B cell (primary cell): Measurements from ENCODE around the gene AZU1. TPM values are rescaled to one million over a fixed set of nuclear protein-coding genes. Genes with fewer than 3 reads are reported as not detected.

ENCODE experiments used
- ATAC-seq: fragments of 200-7000 bp; cut with Tn5 transposase; one replicate; pipeline ENCODE4 v1.10.0; 2021; ENCODE audit warnings: low read depth, mild to moderate bottlenecking, moderate number of reproducible peaks, moderate library complexity
- CTCF ChIA-PET: fragments of 350-600 bp; sonication (Branson Sonifier 250); formaldehyde crosslinking; loops from one replicate; lab custom pipeline; 2021; ENCODE audit warnings: antibody characterized with exemption, inconsistent platforms; lab: Charles Lee
- POLR2A ChIA-PET: fragments of 350-600 bp; sonication (Branson Sonifier 250); formaldehyde crosslinking; loops from one replicate; lab custom pipeline; 2021; ENCODE audit warnings: antibody characterized with exemption; lab: Charles Lee
- DNase-seq: peaks from one replicate; pipeline ENCODE4 v3.0.0; 2013
- H2AFZ ChIP-seq: 2 replicates; pipeline ENCODE4 v1.6.1; 2012; ENCODE audit warnings: mild to moderate bottlenecking, low read depth, low read length; ENCODE audit not compliant: insufficient read depth, poor library complexity, severe bottlenecking
- H3K27ac ChIP-seq, 2 donors: 1 replicate in 1 of 2; 2 replicates in 1 of 2; pipeline ENCODE4 v1.5.1; 2012 to 2013; ENCODE audit warnings: low read length in 2 of 2, mild to moderate bottlenecking in 2 of 2, moderate library complexity in 1 of 2
- H3K27me3 ChIP-seq, 4 experiments: fragments of 200-600 bp in 1 of 4; sonication (generic) in 1 of 4; replicated peaks in 1 of 4; 1 replicate in 2 of 4; 2 replicates in 2 of 4; pipeline versions ENCODE4 v1.6.1 to v1.7.0; 2013 to 2016; ENCODE audit warnings: low read length in 3 of 4, mild to moderate bottlenecking in 2 of 4, mixed read lengths in 1 of 4, moderate library complexity in 1 of 4; ENCODE audit not compliant: insufficient read depth in 4 of 4, control insufficient read depth in 3 of 4; ENCODE audit errors: control extremely low read depth in 1 of 4
- H3K36me3 ChIP-seq, 2 experiments: replicated peaks in 1 of 2; 1 replicate in 1 of 2; 2 replicates in 1 of 2; pipeline versions ENCODE4 v1.6.1 to v1.7.1; 2013; ENCODE audit warnings: low read length in 1 of 2; ENCODE audit not compliant: insufficient read depth in 2 of 2, control insufficient read depth in 1 of 2; ENCODE audit errors: control extremely low read depth in 1 of 2, extremely low read depth in 1 of 2
- H3K4me1 ChIP-seq, 2 donors: fragments of 200-600 bp in 1 of 2; sonication (generic) in 1 of 2; 1 replicate in 1 of 2; 2 replicates in 1 of 2; pipeline versions ENCODE4 v1.5.1 to v1.6.1; 2013 to 2017; ENCODE audit warnings: low read length in 2 of 2; ENCODE audit not compliant: control insufficient read depth in 2 of 2, insufficient read depth in 2 of 2
- H3K4me2 ChIP-seq: replicated peaks from 2 replicates; pipeline ENCODE3; 2012; ENCODE audit warnings: mild to moderate bottlenecking, low read depth, low read length; ENCODE audit not compliant: poor library complexity, severe bottlenecking
- H3K4me3 ChIP-seq, 5 experiments: fragments of 200-600 bp in 1 of 5; sonication (generic) in 1 of 5; 1 replicate in 3 of 5; 2 replicates in 2 of 5; pipeline versions ENCODE4 v1.5.1 to v1.7.0; 2011 to 2016; ENCODE audit warnings: low read length in 4 of 5, mild to moderate bottlenecking in 4 of 5, low read depth in 2 of 5, control low read depth in 1 of 5, moderate library complexity in 1 of 5; ENCODE audit not compliant: insufficient read depth in 1 of 5; ENCODE audit errors: control extremely low read depth in 1 of 5, extremely low read depth in 1 of 5
- H3K79me2 ChIP-seq: fragments of 200-600 bp; sonication (generic); one replicate; pipeline ENCODE4 v1.6.0; 2016; ENCODE audit warnings: low read length; ENCODE audit not compliant: control insufficient read depth, insufficient read depth
- H3K9ac ChIP-seq: fragments of 200-600 bp; sonication (generic); 2 replicates; pipeline ENCODE4 v1.6.1; 2017; ENCODE audit warnings: mild to moderate bottlenecking, low read length, moderate library complexity
- H3K9me3 ChIP-seq, 3 donors: one replicate each; pipeline versions ENCODE4 v1.6.1 to v1.7.1; 2013; ENCODE audit warnings: low read length in 2 of 3; ENCODE audit not compliant: control insufficient read depth in 2 of 3, insufficient read depth in 1 of 3; ENCODE audit errors: control extremely low read depth in 1 of 3
- H4K20me1 ChIP-seq: 2 replicates; pipeline ENCODE4 v1.6.0; 2012; ENCODE audit warnings: mild to moderate bottlenecking, low read length; ENCODE audit not compliant: insufficient read depth, control insufficient read depth, poor library complexity, severe bottlenecking
- H3K27ac Mint-ChIP-seq: one replicate; pipeline ENCODE4 v1.8.0; 2021; ENCODE audit warnings: mixed read lengths
- H3K27me3 Mint-ChIP-seq: one replicate; pipeline ENCODE4 v1.8.0; 2021; ENCODE audit warnings: mixed read lengths
- H3K4me1 Mint-ChIP-seq: one replicate; pipeline ENCODE4 v1.8.0; 2021; ENCODE audit warnings: mixed read lengths
- H3K4me3 Mint-ChIP-seq: one replicate; pipeline ENCODE4 v1.8.0; 2021; ENCODE audit warnings: mixed read lengths
- H3K9me3 Mint-ChIP-seq: one replicate; pipeline ENCODE4 v1.8.0; 2022; ENCODE audit warnings: mixed read lengths; ENCODE audit not compliant: insufficient read depth
- EZH2 ChIP-seq: IDR thresholded peaks from 2 replicates; pipeline ENCODE4 v1.6.1; 2012; ENCODE audit warnings: borderline replicate concordance, low read depth, mild to moderate bottlenecking, moderate library complexity, low read length; ENCODE audit not compliant: insufficient read depth, poor library complexity, severe bottlenecking
- WGBS: methylation state at CpG from one replicate; pipeline ENCODE4 v1.1.5; 2013; ENCODE audit warnings: missing lambda C conversion rate; ENCODE audit not compliant: insufficient coverage; 5-methylcytosine and 5-hydroxymethylcytosine counted together
- intact Hi-C: fragments of 100-400 bp; cut with micrococcal nuclease; formaldehyde crosslinking; loops from one replicate; pipeline ENCODE4 v1.10.0; 2022
- polyA plus RNA-seq: library from polyadenylated mRNA; depleted of rRNA; stranded (reverse); fragments of >200 nt; gene quantifications from 2 replicates; pipeline ENCODE4 v1.2.3, GENCODE V29; 2012
- total RNA-seq, 2 donors: library from RNA; stranded (reverse); fragments of 120-200 nt in 1 of 2; gene quantifications; 1 replicate in 1 of 2; 2 replicates in 1 of 2; pipeline versions ENCODE4 v1.2.3 to v1.2.4, GENCODE V29; 2013 to 2022
- TF ChIP-seq, protein P1 (sequence below): fragments of 200-600 bp; IDR thresholded peaks from one replicate; pipeline ENCODE4 v1.8.0; 2022; ENCODE audit warnings: antibody characterized with exemption, mild to moderate bottlenecking

AZU1 gene
- total and polyA plus RNA-seq, 2 donors (not counting 1 experiment from before 2014, with no cell fraction given) = 0.13 to 0.44 TPM

DNA sequence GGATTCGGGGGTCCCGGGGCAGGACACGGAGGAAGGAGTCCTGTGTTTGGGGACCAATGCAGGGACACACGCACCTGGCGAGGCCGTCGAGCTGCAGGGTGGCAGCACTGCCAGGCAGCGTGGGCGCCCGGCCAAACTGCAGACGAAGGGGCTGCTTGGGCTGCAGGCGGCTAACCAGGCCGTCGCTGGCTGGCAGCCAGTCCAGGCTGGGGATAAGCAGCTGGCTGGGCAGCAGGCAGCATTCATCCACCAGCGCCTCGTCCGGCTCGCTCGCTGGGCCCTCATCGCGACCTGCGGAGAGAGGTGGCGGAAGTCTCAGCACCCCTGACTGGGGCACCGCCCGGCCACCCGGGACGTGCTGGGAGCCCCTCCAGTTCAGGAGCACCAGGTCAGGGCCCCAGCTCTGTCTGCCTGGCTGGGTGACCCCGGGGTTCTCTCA lies 43.3 kb downstream of the AZU1 start:
- CTCF ChIA-PET = no interaction called here
- over 99% methylated on average over 28 of the region's 28 CpGs for WGBS
- H3K27ac Mint-ChIP-seq = no peak overlapping the region

More for the DNA sequence above, 43.3 kb downstream of the AZU1 start:
- Histone ChIP-seq H3K27ac (no peak overlapping the region), H3K4me3 (no peak overlapping the region), H3K79me2 (no peaks in the 10 kb centered on the region), H2AFZ (no peak overlapping the region), H3K36me3 (peaks cover 0 to 17% of the 10 kb centered on the region in 2 experiments), H3K27me3 (no peaks in the 10 kb centered on the region), H3K9me3 (peaks cover 0 to 5% (median 0%) of the 10 kb centered on the region in 3 donors), H3K4me1 (peaks cover 8 to 17% of the 10 kb centered on the region in 2 donors), H3K4me2 (no peak overlapping the region), H3K9ac (no peak overlapping the region), H4K20me1 (peaks cover 7% of the 10 kb centered on the region)
- DNase-seq (no peak), ATAC-seq (no peak)
- no peak for TF ChIP-seq EZH2
- TF ChIP-seq, protein P1, sequence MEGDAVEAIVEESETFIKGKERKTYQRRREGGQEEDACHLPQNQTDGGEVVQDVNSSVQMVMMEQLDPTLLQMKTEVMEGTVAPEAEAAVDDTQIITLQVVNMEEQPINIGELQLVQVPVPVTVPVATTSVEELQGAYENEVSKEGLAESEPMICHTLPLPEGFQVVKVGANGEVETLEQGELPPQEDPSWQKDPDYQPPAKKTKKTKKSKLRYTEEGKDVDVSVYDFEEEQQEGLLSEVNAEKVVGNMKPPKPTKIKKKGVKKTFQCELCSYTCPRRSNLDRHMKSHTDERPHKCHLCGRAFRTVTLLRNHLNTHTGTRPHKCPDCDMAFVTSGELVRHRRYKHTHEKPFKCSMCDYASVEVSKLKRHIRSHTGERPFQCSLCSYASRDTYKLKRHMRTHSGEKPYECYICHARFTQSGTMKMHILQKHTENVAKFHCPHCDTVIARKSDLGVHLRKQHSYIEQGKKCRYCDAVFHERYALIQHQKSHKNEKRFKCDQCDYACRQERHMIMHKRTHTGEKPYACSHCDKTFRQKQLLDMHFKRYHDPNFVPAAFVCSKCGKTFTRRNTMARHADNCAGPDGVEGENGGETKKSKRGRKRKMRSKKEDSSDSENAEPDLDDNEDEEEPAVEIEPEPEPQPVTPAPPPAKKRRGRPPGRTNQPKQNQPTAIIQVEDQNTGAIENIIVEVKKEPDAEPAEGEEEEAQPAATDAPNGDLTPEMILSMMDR = no peak
- Mint-ChIP-seq H3K9me3 (no peaks in the 10 kb centered on the region), H3K27me3 (no peaks in the 10 kb centered on the region), H3K4me3 (no peak overlapping the region), H3K4me1 (peaks cover 9% of the 10 kb centered on the region)
- POLR2A ChIA-PET = interaction anchor here (0.7 kb wide), 1 partner anchor 103 kb away, joined by 9 read pairs; no protein-coding TSS in a partner anchor
- intact Hi-C loops = no loop called here
